Endodermal cell (in vitro differentiated cells): ENCODE data around the gene LRIG3. TPM values are rescaled to one million over a fixed set of nuclear protein-coding genes. Genes with fewer than 3 reads are reported as not detected.

ENCODE experiments used
- DNase-seq: peaks from one replicate; pipeline ENCODE4 v3.0.0-alpha.2; 2017
- H3K27ac ChIP-seq: 2 replicates; pipeline ENCODE4 v1.5.1; 2013; ENCODE audit warnings: mild to moderate bottlenecking, low read depth, low read length, moderate library complexity
- H3K27me3 ChIP-seq: 2 replicates; pipeline ENCODE4 v1.6.1; 2013; ENCODE audit warnings: mild to moderate bottlenecking, low read length, moderate library complexity; ENCODE audit not compliant: insufficient read depth, control insufficient read depth, poor library complexity, severe bottlenecking
- H3K36me3 ChIP-seq: 2 replicates; pipeline ENCODE4 v1.7.0; 2013; ENCODE audit warnings: mild to moderate bottlenecking, low read length, moderate library complexity; ENCODE audit not compliant: control insufficient read depth, insufficient read depth
- H3K4me1 ChIP-seq: one replicate; pipeline ENCODE4 v1.7.0; 2013; ENCODE audit warnings: low read length; ENCODE audit not compliant: control insufficient read depth, insufficient read depth
- H3K4me3 ChIP-seq: 2 replicates; pipeline ENCODE4 v1.5.1; 2013; ENCODE audit warnings: mild to moderate bottlenecking, low read length, moderate library complexity
- H3K9ac ChIP-seq: 2 replicates; pipeline ENCODE4 v1.6.1; 2013; ENCODE audit warnings: mild to moderate bottlenecking, low read length, moderate library complexity; ENCODE audit not compliant: poor library complexity, severe bottlenecking; ENCODE audit errors: extremely low read depth
- H3K9me3 ChIP-seq: 2 replicates; pipeline ENCODE4 v1.6.1; 2013; ENCODE audit warnings: mild to moderate bottlenecking, low read length, moderate library complexity; ENCODE audit not compliant: control insufficient read depth
- H3K27ac Mint-ChIP-seq: 2 replicates; pipeline ENCODE4 v1.8.0; 2020; ENCODE audit warnings: mixed read lengths
- H3K27me3 Mint-ChIP-seq: 2 replicates; pipeline ENCODE4 v1.8.0; 2021; ENCODE audit warnings: mild to moderate bottlenecking, mixed read lengths; ENCODE audit not compliant: insufficient read depth
- H3K36me3 Mint-ChIP-seq: 2 replicates; pipeline ENCODE4 v1.8.0; 2020; ENCODE audit warnings: low read depth, mixed read lengths
- H3K4me1 Mint-ChIP-seq: 2 replicates; pipeline ENCODE4 v1.8.0; 2020; ENCODE audit warnings: mixed read lengths
- H3K4me3 Mint-ChIP-seq: 2 replicates; pipeline ENCODE4 v1.8.0; 2020; ENCODE audit warnings: mild to moderate bottlenecking, moderate library complexity, mixed read lengths
- H3K9me3 Mint-ChIP-seq: 2 replicates; pipeline ENCODE4 v1.8.0; 2020; ENCODE audit warnings: mild to moderate bottlenecking, mixed read lengths
- CTCF ChIP-seq: fragments of 200-600 bp; sonication (generic); conservative IDR thresholded peaks from 2 replicates; pipeline ENCODE4 v1.5.0; 2021; ENCODE audit warnings: antibody characterized with exemption, mild to moderate bottlenecking
- WGBS, 2 experiments: methylation state at CpG; one replicate each; pipeline versions ENCODE4 v1.1.5 to v1.1.7; 2013; ENCODE audit warnings: missing lambda C conversion rate in 2 of 2, mixed read lengths in 1 of 2; ENCODE audit not compliant: insufficient coverage in 1 of 2, insufficient read length in 1 of 2; 5-methylcytosine and 5-hydroxymethylcytosine counted together
- total RNA-seq, 2 donors: library from RNA; stranded (reverse); fragmentation: NEBNext Ultra II Directional in 1 of 2; extraction: Animal tissue kit (Norgen Biotek cat#: 25700) in 1 of 2; gene quantifications; 2 replicates in 1 of 2; 3 replicates in 1 of 2; pipeline ENCODE4 v1.2.1, GENCODE V29; 2021

Gene LRIG3
- total RNA-seq, 2 donors from 2014 or later = 196 to 367 TPM

GRCh38 chr12:58850826-58851225 lies 69.5 kb downstream of the LRIG3 start:
- H3K36me3 ChIP-seq = peaks cover 57% of the 10 kb centered on the region
- no peak overlapping the region for H3K9ac ChIP-seq
- no peaks in the 10 kb centered on the region for H3K4me1 ChIP-seq
- 91 to 100% methylated on average over 1 to 3 of the region's 3 CpGs for WGBS, 2 experiments
- Mint-ChIP-seq H3K9me3 (no peaks in the 10 kb centered on the region), H3K4me3 (no peak overlapping the region), H3K27me3 (peaks cover 2% of the 10 kb centered on the region), H3K36me3 (peaks cover 34% of the 10 kb centered on the region), H3K4me1 (no peaks in the 10 kb centered on the region), H3K27ac (no peak overlapping the region)
- H3K4me3 ChIP-seq = no peak overlapping the region
- H3K9me3 ChIP-seq = no peaks in the 10 kb centered on the region
- no peak for DNase-seq
- H3K27ac ChIP-seq = no peak overlapping the region
- no peak for TF ChIP-seq CTCF
- no peaks in the 10 kb centered on the region for H3K27me3 ChIP-seq

- Mint-ChIP-seq H3K27me3 (no peaks in the 10 kb centered on the region), H3K36me3 (peaks cover 20% of the 10 kb centered on the region), H3K27ac (no peak overlapping the region), H3K4me3 (no peak overlapping the region), H3K9me3 (no peaks in the 10 kb centered on the region), H3K4me1 (no peaks in the 10 kb centered on the region)
- DNase-seq = no peak
- no peaks in the 10 kb centered on the region for H3K27me3 ChIP-seq
- WGBS, 2 experiments = 86 to 92% methylated on average over 3 to 5 of the region's 5 CpGs
- peaks cover 59% of the 10 kb centered on the region for H3K36me3 ChIP-seq
- no peaks in the 10 kb centered on the region for H3K4me1 ChIP-seq
- no peak overlapping the region for H3K4me3 ChIP-seq
- no peaks in the 10 kb centered on the region for H3K9me3 ChIP-seq
- no peak for TF ChIP-seq CTCF
- no peak overlapping the region for H3K27ac ChIP-seq
- no peak overlapping the region for H3K9ac ChIP-seq
These were observed 72.3 kb downstream of the LRIG3 start for GRCh38 chr12:58847901-58848600.

GRCh38 chr12:58844161-58844560 lies 76.1 kb downstream of the LRIG3 start:
- H3K4me3 ChIP-seq = no peak overlapping the region
- peaks cover 27% of the 10 kb centered on the region for H3K9me3 ChIP-seq
- H3K4me1 ChIP-seq = no peaks in the 10 kb centered on the region
- peaks cover 13% of the 10 kb centered on the region for H3K36me3 Mint-ChIP-seq
- peaks cover 50% of the 10 kb centered on the region for H3K36me3 ChIP-seq
- no peak overlapping the region for H3K4me3 Mint-ChIP-seq
- 80 to 100% methylated on average over 1 to 3 of the region's 4 CpGs for WGBS, 2 experiments
- no peaks in the 10 kb centered on the region for H3K4me1 Mint-ChIP-seq
- peaks cover 2% of the 10 kb centered on the region for H3K27me3 Mint-ChIP-seq
- no peak overlapping the region for H3K27ac Mint-ChIP-seq
- H3K9me3 Mint-ChIP-seq = peaks cover 11% of the 10 kb centered on the region
- no peak overlapping the region for H3K27ac ChIP-seq
- no peaks in the 10 kb centered on the region for H3K27me3 ChIP-seq
- TF ChIP-seq CTCF = no peak
- no peak for DNase-seq
- H3K9ac ChIP-seq = no peak overlapping the region
